GM12878 (cell line): ENCODE results near the gene SPX. TPM values are rescaled to one million over a fixed set of nuclear protein-coding genes. Genes with fewer than 3 reads are reported as not detected.

Experiments
- ATAC-seq: fragments of 200-7000 bp; cut with Tn5 transposase; 3 replicates; pipeline ENCODE4 v1.9.1; 2020; ENCODE audit warnings: mild to moderate bottlenecking, moderate library complexity
- BruUV-seq: library from RNA; stranded (reverse); fragments of 400-500 nt; replicated peaks from 2 replicates; lab custom pipeline; 2021; lab: Mats Ljungman, UMichigan
- CTCF ChIA-PET: fragments of 300-600 bp; sonication (Branson Sonifier 250); formaldehyde crosslinking; extraction: SDS; loops from one replicate; lab custom pipeline; 2021; ENCODE audit warnings: inconsistent platforms; lab: Yijun Ruan, JAX
- POLR2A ChIA-PET: fragments of 350-600 bp; formaldehyde crosslinking; extraction: SDS; loops from one replicate; lab custom pipeline; 2021; ENCODE audit warnings: inconsistent platforms; lab: Charles Lee
- RAD21 ChIA-PET: fragments of 300-600 bp; sonication (Branson Sonifier 250); formaldehyde crosslinking; loops from one replicate; lab custom pipeline; 2023; ENCODE audit warnings: antibody characterized with exemption; ENCODE audit not compliant: unreplicated experiment; lab: Charles Lee
- SMC1A ChIA-PET: fragments of 300-600 bp; sonication (Branson Sonifier 250); formaldehyde crosslinking; loops from one replicate; lab custom pipeline; 2023; ENCODE audit not compliant: unreplicated experiment, uncharacterized antibody; lab: Charles Lee
- DNase-seq: peaks from one replicate; pipeline ENCODE4 v3.0.0-alpha.2; 2011; ENCODE audit warnings: low read depth, low spot score
- FAIRE-seq: peaks from 3 replicates; lab custom pipeline; 2011; peaks lifted over from hg19 to GRCh38; lab: Jason Lieb, UNC
- H2AFZ ChIP-seq: 2 replicates; pipeline ENCODE4 v1.6.0; 2011; ENCODE audit warnings: low read depth, low read length, control low read depth; ENCODE audit not compliant: control insufficient read depth
- H3K27ac ChIP-seq: 2 replicates; pipeline ENCODE4 v1.5.1; 2011; ENCODE audit warnings: control low read depth; ENCODE audit not compliant: control insufficient read depth, insufficient read depth
- H3K27me3 ChIP-seq, 2 experiments: replicated peaks in 1 of 2; 2 replicates each; pipeline versions ENCODE4 v1.6.0 to v1.6.1; 2011; ENCODE audit warnings: low read length in 1 of 2; ENCODE audit not compliant: control insufficient read depth in 2 of 2, insufficient read depth in 2 of 2
- H3K36me3 ChIP-seq, 2 experiments: 2 replicates each; pipeline ENCODE4 v1.5.1; 2011; ENCODE audit warnings: low read length in 1 of 2; ENCODE audit not compliant: control insufficient read depth in 2 of 2, insufficient read depth in 2 of 2
- H3K4me1 ChIP-seq: 2 replicates; pipeline ENCODE4 v1.6.1; 2011; ENCODE audit warnings: mild to moderate bottlenecking, low read length, moderate library complexity, mixed read lengths; ENCODE audit not compliant: control insufficient read depth, insufficient read depth
- H3K4me2 ChIP-seq: 2 replicates; pipeline ENCODE4 v1.6.0; 2011; ENCODE audit warnings: control low read depth; ENCODE audit not compliant: control insufficient read depth, insufficient read depth
- H3K4me3 ChIP-seq: fragments of 200-600 bp; sonication (generic); 2 replicates; pipeline ENCODE4 v1.5.1; 2016
- H3K79me2 ChIP-seq: 2 replicates; pipeline ENCODE4 v1.6.0; 2011; ENCODE audit warnings: low read length; ENCODE audit not compliant: control insufficient read depth, insufficient read depth
- H3K9ac ChIP-seq: 2 replicates; pipeline ENCODE4 v1.8.0; 2011; ENCODE audit warnings: low read length, control low read depth, mixed read lengths; ENCODE audit not compliant: control insufficient read depth, insufficient read depth
- H3K9me3 ChIP-seq: replicated peaks from 3 replicates; pipeline ENCODE4 v1.5.1; 2011; ENCODE audit warnings: mild to moderate bottlenecking, low read length; ENCODE audit not compliant: control insufficient read depth, insufficient read depth
- H4K20me1 ChIP-seq: 2 replicates; pipeline ENCODE4 v1.6.0; 2011; ENCODE audit not compliant: control insufficient read depth, insufficient read depth
- CHD4 ChIP-seq: fragments of 200-600 bp; sonication (generic); IDR thresholded peaks from 2 replicates; pipeline ENCODE4 v1.6.1; 2016; ENCODE audit warnings: mild to moderate bottlenecking
- EED ChIP-seq: sonication (generic); IDR thresholded peaks from 2 replicates; pipeline ENCODE4 v1.6.1; 2016; ENCODE audit warnings: antibody characterized with exemption, low read depth
- FOS ChIP-seq: IDR thresholded peaks from 3 replicates; pipeline ENCODE4 v1.6.1; 2011; ENCODE audit warnings: borderline replicate concordance; ENCODE audit not compliant: insufficient read length; ENCODE audit errors: extremely low read depth
- NRF1 ChIP-seq: conservative IDR thresholded peaks from 2 replicates; pipeline ENCODE4 v1.6.1; 2011; ENCODE audit warnings: mild to moderate bottlenecking, low read depth, low read length, improper control_type of control experiment
- PAX8 ChIP-seq: fragments of 450-650 bp; IDR thresholded peaks from 2 replicates; pipeline ENCODE4 v1.6.1; 2017; ENCODE audit warnings: mild to moderate bottlenecking, moderate library complexity
- POLR2A ChIP-seq: IDR thresholded peaks from 2 replicates; pipeline ENCODE4 v1.6.1; 2011; ENCODE audit warnings: low read depth, mild to moderate bottlenecking, low read length
- TARDBP ChIP-seq: IDR thresholded peaks from 2 replicates; pipeline ENCODE4 v1.6.1; 2016; ENCODE audit warnings: borderline replicate concordance
- ZBTB4 ChIP-seq: fragments of 450-650 bp; formaldehyde crosslinking; IDR thresholded peaks from 2 replicates; pipeline ENCODE4 v1.4.0; 2022; ENCODE audit warnings: mild to moderate bottlenecking, moderate library complexity
- WGBS: methylation state at CpG from one replicate; pipeline ENCODE4 v1.1.6; 2016; ENCODE audit warnings: low lambda C conversion rate; ENCODE audit not compliant: insufficient replicate concordance, insufficient coverage; ENCODE audit errors: missing lambda C conversion rate; 5-methylcytosine and 5-hydroxymethylcytosine counted together
- in situ Hi-C: fragments of 300-500 bp; cut with MboI; formaldehyde crosslinking; loops from 9 replicates; pipeline ENCODE4 v1.14.3; 2018; ENCODE audit warnings: mixed read lengths
- intact Hi-C: fragments of 100-400 bp; cut with micrococcal nuclease; formaldehyde crosslinking; loops from one replicate; pipeline ENCODE4 v1.14.2; 2022; ENCODE audit not compliant: unreplicated experiment
- polyA plus RNA-seq, 11 experiments: library from polyadenylated mRNA; depleted of rRNA in 4 of 11; unstranded in 6 of 11; stranded (reverse) in 5 of 11; fragments of >200 nt; fragmentation: Nextera tagmentation in 4 of 11; fragmentation: Illumina TruSeq in 1 of 11; extraction: Ambion mirVana in 4 of 11; extraction: Trizol in 1 of 11; gene quantifications; 1 replicate in 1 of 11; 2 replicates in 10 of 11; pipeline versions ENCODE4 v1.2.1 to v1.2.3, GENCODE V29; 2011 to 2016; ENCODE audit warnings: inconsistent platforms in 2 of 11, missing spikeins in 2 of 11, low read depth in 1 of 11
- total RNA-seq, 4 experiments: library from RNA; depleted of rRNA in 3 of 4; stranded (reverse); fragments of >200 nt in 3 of 4; fragmentation: Illumina TruSeq in 1 of 4; extraction: Trizol in 1 of 4; gene quantifications; 2 replicates each; pipeline versions ENCODE4 v1.2.1 to v1.2.3, GENCODE V29; 2013 to 2021
- TF ChIP-seq, protein P1 (sequence below): IDR thresholded peaks from 2 replicates; pipeline ENCODE4 v1.6.1; 2011; ENCODE audit warnings: borderline replicate concordance, low read depth, mild to moderate bottlenecking, moderate library complexity, low read length; ENCODE audit not compliant: insufficient read depth, poor library complexity, severe bottlenecking

SPX gene
- total and polyA plus RNA-seq, 10 of the 15 experiments (the other 5 are each of a cell fraction or from before 2014, with no cell fraction given) = 0.05 TPM; not detected in 8

- no TSS peak for BruUV-seq
- no peaks in the 10 kb centered on the region for H4K20me1 ChIP-seq
- intact Hi-C loops = no loop called here
- POLR2A ChIA-PET = no interaction called here
- FAIRE-seq (no peak), DNase-seq (no peak), ATAC-seq (no peak)
- WGBS = 32% methylated on average over 3 of the region's 3 CpGs
- TF ChIP-seq, protein P1, sequence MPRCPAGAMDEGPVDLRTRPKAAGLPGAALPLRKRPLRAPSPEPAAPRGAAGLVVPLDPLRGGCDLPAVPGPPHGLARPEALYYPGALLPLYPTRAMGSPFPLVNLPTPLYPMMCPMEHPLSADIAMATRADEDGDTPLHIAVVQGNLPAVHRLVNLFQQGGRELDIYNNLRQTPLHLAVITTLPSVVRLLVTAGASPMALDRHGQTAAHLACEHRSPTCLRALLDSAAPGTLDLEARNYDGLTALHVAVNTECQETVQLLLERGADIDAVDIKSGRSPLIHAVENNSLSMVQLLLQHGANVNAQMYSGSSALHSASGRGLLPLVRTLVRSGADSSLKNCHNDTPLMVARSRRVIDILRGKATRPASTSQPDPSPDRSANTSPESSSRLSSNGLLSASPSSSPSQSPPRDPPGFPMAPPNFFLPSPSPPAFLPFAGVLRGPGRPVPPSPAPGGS = no peak
- TF ChIP-seq NRF1 = no peak
- TF ChIP-seq CHD4 = no peak
- TF ChIP-seq TARDBP = no peak
- no peak for TF ChIP-seq POLR2A
- TF ChIP-seq ZBTB4 (CRISPR knock-in tag) = no peak
- TF ChIP-seq EED = no peak
- TF ChIP-seq PAX8 = no peak
- TF ChIP-seq FOS = no peak
- CTCF ChIA-PET = interaction anchor here (0.7 kb wide), 1 partner anchor 112 kb away, joined by 3 read pairs; no protein-coding TSS in a partner anchor
- SMC1A ChIA-PET = no interaction called here
- H3K79me2 ChIP-seq = no peaks in the 10 kb centered on the region
- no peaks in the 10 kb centered on the region for H3K27me3 ChIP-seq
- no peaks in the 10 kb centered on the region for H3K4me1 ChIP-seq
- H3K9me3 ChIP-seq = no peaks in the 10 kb centered on the region
- in situ Hi-C loops = no loop called here
- H3K4me2 ChIP-seq = no peak overlapping the region
- no peak overlapping the region for H3K27ac ChIP-seq
- H2AFZ ChIP-seq = no peak overlapping the region
- H3K9ac ChIP-seq = no peak overlapping the region
- H3K4me3 ChIP-seq = no peak overlapping the region
- no peaks in the 10 kb centered on the region for H3K36me3 ChIP-seq
- RAD21 ChIA-PET = no interaction called here
These were observed 40.9 kb downstream of the SPX start for GRCh38 chr12:21566907-21567394.
